Epithelial cell of esophagus (primary cell): ENCODE measurements around the gene RICTOR.
A peak's percentile ranks its signal among the peaks of the same experiment; 100 is the strongest.

ENCODE experiments used
- DNase-seq: peaks from one replicate; pipeline ENCODE4 v3.0.0; 2010; ENCODE audit warnings: low read depth
- H3K4me3 ChIP-seq: 2 replicates; pipeline ENCODE4 v1.5.1; 2011; ENCODE audit warnings: mild to moderate bottlenecking, low read length, control low read depth
- TF ChIP-seq, protein P1 (sequence below): IDR thresholded peaks from 2 replicates; pipeline ENCODE4 v1.5.1; 2011; ENCODE audit warnings: low read depth, mild to moderate bottlenecking, low read length, control low read depth, inconsistent platforms; ENCODE audit not compliant: insufficient read depth; ENCODE audit errors: missing control alignments

RICTOR gene

DNA sequence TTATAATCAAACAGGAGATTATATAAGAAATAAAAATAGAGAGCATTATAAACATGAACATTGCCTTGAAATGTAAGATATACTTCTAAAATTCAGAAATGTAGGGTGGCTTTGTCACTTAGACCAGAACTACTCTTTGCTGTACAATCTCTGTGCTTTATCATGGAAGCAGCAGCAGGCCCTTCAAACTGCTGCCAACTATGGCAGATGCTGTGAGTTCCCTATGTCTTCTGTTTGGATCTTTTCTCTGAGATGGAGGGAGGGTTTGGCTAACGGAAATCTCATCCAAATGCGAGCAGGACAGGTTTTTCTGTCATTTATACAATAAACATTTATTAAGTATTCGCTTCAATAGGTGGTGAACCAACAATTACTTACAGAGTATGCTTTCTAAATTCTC is 34.8 kb upstream of the RICTOR start:
- TF ChIP-seq, protein P1, sequence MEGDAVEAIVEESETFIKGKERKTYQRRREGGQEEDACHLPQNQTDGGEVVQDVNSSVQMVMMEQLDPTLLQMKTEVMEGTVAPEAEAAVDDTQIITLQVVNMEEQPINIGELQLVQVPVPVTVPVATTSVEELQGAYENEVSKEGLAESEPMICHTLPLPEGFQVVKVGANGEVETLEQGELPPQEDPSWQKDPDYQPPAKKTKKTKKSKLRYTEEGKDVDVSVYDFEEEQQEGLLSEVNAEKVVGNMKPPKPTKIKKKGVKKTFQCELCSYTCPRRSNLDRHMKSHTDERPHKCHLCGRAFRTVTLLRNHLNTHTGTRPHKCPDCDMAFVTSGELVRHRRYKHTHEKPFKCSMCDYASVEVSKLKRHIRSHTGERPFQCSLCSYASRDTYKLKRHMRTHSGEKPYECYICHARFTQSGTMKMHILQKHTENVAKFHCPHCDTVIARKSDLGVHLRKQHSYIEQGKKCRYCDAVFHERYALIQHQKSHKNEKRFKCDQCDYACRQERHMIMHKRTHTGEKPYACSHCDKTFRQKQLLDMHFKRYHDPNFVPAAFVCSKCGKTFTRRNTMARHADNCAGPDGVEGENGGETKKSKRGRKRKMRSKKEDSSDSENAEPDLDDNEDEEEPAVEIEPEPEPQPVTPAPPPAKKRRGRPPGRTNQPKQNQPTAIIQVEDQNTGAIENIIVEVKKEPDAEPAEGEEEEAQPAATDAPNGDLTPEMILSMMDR, result no peak
- no peak overlapping the region for H3K4me3 ChIP-seq
- no peak for DNase-seq

DNA sequence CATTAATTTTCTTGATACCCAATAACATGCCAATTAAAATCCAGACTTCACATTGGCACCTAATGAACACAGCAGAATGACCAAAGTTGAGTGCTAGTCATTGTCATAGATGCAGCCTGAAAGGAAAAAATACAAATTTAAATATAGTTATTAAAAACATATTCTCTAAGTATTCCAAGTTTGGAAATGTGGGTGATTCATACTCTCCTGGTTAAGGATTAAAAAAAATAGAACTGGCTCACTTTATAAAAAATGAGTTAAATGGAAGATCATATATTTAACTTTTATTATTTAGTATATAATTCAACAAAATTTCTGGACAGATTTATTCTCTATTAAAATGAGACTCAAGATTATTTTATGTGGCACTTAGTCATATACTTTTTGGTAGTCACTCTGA is 33.2 kb upstream of the RICTOR start:
- TF ChIP-seq, protein P1, result no peak
- H3K4me3 ChIP-seq, result no peak overlapping the region
- DNase-seq, result no peak

DNA sequence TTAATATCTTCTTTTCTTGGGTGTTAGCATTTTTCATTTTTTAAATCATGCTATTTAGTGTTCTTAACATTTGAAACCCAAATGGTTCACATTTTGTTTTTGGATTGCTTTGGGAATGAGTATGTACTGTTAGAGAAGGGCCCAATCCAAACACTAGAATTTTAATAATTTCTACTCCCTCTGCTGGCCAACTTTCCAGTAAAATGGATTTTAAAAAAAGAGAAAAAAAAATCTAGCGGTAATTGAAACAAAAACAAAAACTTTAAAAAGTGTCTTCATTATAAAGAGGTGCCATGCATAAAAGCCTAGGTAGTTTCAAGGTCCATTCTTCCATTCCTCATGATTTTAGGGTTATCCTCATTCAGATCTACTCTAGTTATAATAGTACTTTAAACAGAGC is 32.1 kb upstream of the RICTOR start:
- no peak overlapping the region for H3K4me3 ChIP-seq
- TF ChIP-seq, protein P1, result peak; percentile 24
- DNase-seq, result peak; percentile 21

DNA sequence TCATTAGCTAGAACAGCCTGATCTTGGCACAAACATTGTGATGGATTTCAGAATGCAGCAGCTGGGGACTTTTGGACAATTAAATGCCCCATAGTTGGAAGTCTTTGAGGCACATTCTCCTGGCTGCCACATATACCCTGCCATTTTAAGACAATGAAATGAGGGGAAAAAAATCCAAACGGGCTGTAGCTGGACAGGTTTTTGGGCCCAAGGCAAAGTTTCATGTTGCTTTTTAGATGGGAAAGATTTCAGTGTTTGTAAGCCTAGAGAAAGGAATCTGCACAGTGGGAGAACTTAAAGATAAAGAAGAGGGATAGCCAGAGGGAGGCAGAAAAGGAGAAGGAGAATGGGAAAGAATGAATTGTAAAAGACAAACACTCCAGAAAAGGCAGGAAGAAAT is 30.0 kb upstream of the RICTOR start:
- H3K4me3 ChIP-seq, result no peak overlapping the region
- TF ChIP-seq, protein P1, result no peak
- no peak for DNase-seq

DNA sequence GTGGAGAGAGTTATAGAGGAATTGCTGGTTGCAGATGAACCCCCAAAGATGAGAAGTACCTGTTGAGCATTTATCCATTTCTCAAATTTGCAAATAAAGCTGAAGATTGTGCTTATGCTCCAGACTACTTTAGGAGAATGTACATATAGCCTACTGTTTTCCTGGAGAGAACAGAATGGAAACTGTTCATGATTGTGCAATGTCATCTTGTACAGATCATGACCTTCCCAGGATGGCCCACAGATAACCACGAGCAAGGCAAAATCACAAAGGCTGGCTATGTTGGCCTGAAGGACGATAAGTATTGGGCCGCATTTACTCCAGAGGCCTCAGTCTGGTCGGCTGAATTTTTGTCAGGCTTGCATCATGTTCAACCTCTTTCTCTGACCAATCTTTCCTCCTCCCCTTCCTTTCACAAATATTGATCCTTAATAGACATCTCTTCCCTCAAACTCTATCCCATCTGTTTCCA is 28.5 kb upstream of the RICTOR start:
- TF ChIP-seq, protein P1, result no peak
- no peak overlapping the region for H3K4me3 ChIP-seq
- DNase-seq, result peak; percentile 29

DNA sequence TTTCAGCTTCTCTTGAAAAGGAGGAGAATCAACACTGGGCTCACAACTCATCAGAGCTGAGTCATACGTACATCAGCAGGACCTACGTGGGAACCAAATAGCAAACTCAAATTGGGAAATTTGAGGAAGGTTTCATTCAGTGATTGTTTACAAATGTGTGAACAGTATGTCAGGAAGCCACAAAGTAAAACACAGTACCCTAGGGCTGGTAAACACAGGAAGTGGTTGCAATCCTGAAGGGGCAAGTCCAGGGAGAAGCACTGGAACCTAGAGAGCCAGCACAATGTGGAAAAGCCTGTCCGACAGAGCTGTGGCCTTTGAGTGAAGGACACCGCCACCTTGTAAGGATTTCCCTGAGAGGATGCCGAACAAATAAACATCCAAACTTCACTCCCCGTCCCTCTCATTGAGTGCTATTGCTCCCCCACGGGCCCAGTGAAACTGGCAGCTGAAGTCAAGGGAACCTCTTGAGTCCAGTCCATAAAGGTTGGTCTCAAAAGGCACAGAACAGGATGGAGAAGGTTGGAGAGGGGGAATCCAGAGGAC is 26.7 kb upstream of the RICTOR start:
- TF ChIP-seq, protein P1, result no peak
- no peak overlapping the region for H3K4me3 ChIP-seq
- DNase-seq, result peak; percentile 98

DNA sequence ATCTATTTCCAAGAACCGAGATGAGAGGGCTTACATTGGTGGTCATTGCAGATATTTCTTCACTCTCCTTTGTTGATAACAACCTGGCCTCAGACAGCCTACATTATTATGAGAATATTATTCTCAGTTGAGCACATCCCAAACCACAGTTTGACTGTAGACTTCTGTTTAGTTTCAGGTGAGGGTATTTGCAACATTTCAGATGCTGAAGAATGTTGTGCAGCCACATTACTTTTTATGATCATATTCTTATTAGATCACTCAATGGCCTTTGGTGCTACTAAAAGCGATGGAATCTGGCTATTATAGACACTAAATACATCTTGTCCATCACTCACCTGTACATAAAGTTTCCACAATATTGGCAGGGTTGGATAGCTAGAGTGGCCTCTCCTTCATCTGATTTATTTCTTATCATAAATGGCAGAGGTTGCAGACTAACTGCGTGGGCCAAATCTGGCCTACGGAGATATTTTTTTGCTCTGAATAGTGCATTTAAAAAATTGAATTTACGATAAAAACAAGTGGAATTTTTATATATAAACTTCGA is 26.2 kb upstream of the RICTOR start:
- peak; percentile 35 for DNase-seq
- H3K4me3 ChIP-seq, result no peak overlapping the region
- TF ChIP-seq, protein P1, result no peak
